HG03442 (cell line): ENCODE results near the gene LRCH4.

Experiments used
- ATAC-seq: cut with Tn5 transposase; IDR thresholded peaks from one replicate; pipeline ENCODE4 v1.9.1; 2021; ENCODE audit warnings: mild to moderate bottlenecking, moderate library complexity; ENCODE audit not compliant: unreplicated experiment

Gene LRCH4

DNA sequence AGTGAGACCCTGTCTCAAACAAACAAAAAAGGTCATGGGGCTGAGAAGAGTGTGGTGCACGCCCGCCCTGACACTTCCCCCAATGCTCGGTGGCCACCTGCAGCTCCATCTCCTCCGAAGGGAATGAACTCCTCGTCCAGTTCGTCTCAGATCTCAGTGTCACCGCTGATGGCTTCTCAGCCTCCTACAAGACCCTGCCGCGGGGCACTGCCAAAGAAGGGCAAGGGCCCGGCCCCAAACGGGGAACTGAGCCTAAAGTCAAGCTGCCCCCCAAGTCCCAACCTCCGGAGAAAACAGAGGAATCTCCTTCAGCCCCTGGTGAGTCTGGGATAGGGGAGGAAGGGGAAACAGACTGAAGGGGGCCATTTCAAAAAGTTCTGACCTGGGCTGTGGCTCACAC is 20.4 kb upstream of the LRCH4 start:
- no peak for ATAC-seq

- no peak for ATAC-seq
These were observed 19.3 kb upstream of the LRCH4 start for GRCh38 chr7:100604976-100605911.

- peak; percentile 44 for ATAC-seq
These were observed 18.4 kb upstream of the LRCH4 start for GRCh38 chr7:100604028-100604975.

GRCh38 chr7:100603726-100604027 is 17.7 kb upstream of the LRCH4 start:
- ATAC-seq = no peak

- ATAC-seq = no peak
These were observed 17.2 kb upstream of the LRCH4 start for GRCh38 chr7:100602889-100603725.

- no peak for ATAC-seq
These were observed 14.8 kb upstream of the LRCH4 start for GRCh38 chr7:100600730-100601038.

GRCh38 chr7:100599911-100600729 is 14.2 kb upstream of the LRCH4 start:
- no peak for ATAC-seq

DNA sequence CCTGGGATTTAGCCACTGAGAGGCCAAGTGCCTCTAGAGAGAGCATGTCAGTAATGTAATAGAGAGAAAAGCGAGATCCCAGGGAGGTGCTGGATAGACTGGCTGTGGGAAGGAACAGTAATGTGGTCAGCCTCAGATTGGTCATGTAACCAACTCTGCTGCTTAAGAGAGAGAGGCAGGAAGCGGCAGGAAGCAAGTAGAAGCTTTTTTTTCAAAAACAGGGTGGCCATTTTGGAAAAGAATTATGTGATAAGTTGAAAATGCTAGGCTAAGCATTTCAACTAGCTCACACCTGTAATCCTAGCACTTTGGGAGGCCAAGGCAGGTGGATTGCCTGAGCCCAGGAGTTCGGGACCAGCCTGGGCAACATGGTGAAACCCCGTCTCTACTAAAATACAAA is 12.5 kb upstream of the LRCH4 start:
- no peak for ATAC-seq

DNA sequence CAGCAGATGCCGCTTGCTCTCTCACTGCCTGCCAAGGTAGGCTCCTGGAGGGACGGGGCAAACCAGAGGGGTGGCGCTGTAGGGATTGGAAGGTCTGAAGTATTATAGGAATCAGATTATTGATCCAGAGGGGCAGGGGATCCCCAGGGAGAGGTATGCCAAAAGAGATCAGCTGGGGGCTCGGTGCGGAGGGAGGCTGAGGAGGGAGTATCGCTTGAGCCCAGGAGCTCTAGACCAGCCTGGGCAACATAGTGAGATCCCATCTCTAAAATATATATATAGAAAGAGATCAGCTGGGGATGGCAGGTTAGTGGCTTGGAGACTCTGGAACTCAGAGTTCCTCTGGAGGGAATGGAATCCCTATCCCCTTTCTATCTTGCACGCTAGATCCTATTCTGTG is 9.3 kb upstream of the LRCH4 start:
- ATAC-seq = no peak

GRCh38 chr7:100591596-100591995 is 5.7 kb upstream of the LRCH4 start:
- no peak for ATAC-seq

DNA sequence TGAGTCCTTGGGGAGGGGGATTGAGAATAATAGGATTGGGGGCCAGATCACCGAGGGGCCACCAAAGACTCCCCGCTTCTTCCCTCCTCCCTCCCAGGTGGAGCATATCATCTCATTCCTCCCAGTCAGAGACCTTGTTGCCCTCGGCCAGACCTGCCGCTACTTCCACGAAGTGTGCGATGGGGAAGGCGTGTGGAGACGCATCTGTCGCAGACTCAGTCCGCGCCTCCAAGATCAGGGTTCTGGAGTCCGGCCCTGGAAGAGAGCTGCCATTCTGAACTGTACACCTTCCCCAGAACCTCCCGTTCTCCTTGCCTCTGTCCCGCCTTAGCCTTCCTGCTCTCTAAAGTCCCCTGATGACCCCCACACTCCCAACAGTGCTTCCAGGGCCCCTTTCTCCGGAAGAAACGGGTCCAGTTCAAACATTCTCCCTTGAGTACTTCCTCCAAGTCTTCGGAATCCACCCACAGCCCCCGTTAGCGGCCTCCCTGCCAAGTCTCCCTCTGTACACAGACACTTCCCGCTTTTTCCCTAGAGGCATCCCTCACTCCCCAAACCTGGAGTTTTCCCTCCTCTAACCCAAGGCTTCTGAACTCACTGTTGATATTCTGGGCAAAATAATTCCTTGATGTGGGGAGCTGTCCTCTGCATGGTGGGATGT is 4.3 kb upstream of the LRCH4 start:
- ATAC-seq = no peak

DNA sequence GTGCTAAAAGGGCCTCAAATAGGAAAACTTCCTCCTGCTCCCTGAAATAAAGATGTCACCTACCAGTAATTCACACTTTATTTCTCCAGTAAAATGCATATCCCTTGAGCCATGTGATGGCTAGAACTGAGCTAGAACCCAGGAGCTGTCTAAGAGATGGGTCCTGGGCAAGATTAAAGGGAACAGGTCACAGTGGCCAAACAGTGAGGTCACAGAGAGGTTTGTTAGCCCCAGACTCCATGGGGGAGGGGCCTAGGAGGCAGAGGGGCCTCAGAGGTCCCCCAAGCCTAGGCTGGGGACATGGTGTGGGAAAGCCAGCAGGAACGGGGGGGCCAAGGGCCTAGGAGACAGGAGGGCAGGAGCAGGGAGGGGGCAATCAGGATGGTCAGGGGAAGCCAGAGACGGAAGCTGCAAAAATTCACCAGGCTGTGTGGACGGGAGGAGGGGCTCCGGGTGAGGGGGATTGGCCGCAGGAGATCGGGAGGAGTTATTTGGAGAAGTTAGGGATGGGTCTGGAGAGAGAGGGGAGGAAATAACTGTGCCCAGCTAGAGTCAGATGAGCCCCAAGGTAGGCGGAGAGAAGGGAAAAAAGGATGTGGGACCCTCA is 3.5 kb upstream of the LRCH4 start:
- ATAC-seq = no peak

- no peak for ATAC-seq
These were observed 2.5 kb upstream of the LRCH4 start for GRCh38 chr7:100588438-100588837.

- peak; percentile 83 for ATAC-seq
These were observed 517 bp upstream of the LRCH4 start, which contains the start of gene FBXO24 for GRCh38 chr7:100586266-100587025. FBXO24 (plus strand) TSS chr7:100586328; CDS start chr7:100586626, 298 bp downstream.

- no peak for ATAC-seq
These were observed 1.0 kb downstream of the LRCH4 start for GRCh38 chr7:100584683-100585510.

DNA sequence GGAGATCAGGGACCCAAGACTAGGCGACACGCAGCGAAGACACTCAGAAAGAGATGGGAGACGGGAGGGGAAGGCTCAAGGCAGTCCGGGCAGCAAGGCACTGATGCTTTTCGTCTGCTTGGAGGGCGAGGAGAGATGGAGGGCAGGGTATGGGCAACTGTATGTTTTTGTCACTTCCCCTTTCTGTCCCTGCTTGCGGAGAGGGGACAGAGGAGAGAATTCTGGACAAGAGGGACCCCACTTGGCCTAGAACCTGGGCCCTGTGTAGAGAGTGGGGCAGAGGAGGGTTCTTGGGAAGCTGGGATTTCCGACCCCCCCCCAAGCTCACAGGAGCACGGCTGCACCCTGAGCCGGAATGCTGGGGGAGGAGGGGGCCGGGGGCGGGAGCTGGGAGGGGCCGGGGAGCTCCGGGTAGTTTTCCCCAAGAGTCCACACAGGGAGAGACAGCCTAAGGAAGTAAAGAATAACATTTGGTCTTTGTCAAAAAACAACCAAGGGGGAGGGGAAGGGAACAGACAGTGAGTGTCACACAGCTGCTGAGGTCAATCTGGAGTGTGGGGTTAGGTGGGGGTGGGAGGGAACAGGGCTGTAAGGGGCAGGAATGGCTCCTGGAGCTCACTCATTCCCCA is 1.8 kb downstream of the LRCH4 start:
- no peak for ATAC-seq
